Adipose tissue (tissue), 3 donors: ENCODE measurements around the gene ALDH1L1. TPM values are rescaled to one million over a fixed set of nuclear protein-coding genes. Genes with fewer than 3 reads are reported as not detected.

ENCODE experiments used
- H3K27ac ChIP-seq: one replicate; pipeline ENCODE4 v1.5.1; 2013; ENCODE audit warnings: low read depth, low read length
- WGBS, 3 donors: extraction: QIAGEN DNeasy Blood & Tissue Kit; methylation state at CpG; one replicate each; pipeline ENCODE4 v1.1.7; 2013; 5-methylcytosine and 5-hydroxymethylcytosine counted together
- polyA plus RNA-seq, 3 donors: library from polyadenylated mRNA; stranded (reverse); fragments of 200-250 nt; gene quantifications; one replicate each; pipeline ENCODE4 v1.2.3, GENCODE V29; 2013
- donor health status: healthy with polysubstance abuse.
- donor health status: Bipolar disorder and iron deficiency.
- donor health status: healthy.

ALDH1L1 gene
- 100 to 1,000 TPM in 1 of 3 donors, 10 to 100 TPM in 2; 38.3 to 262 (median 76.0) TPM for polyA plus RNA-seq

- no peak within 1 kb of the TSS for H3K27ac ChIP-seq
- 5 to 6% (median 6%) methylated on average over 50 to 54 of the region's 54 CpGs for whole genome bisulfite sequencing, 3 donors
These were observed at the start of gene ALDH1L1 for GRCh38 chr3:126180477-126181397. Gene ALDH1L1, minus strand, starts transcription at chr3:126180586. Its CDS starts 19,607 bp downstream, at chr3:126160979.

DNA sequence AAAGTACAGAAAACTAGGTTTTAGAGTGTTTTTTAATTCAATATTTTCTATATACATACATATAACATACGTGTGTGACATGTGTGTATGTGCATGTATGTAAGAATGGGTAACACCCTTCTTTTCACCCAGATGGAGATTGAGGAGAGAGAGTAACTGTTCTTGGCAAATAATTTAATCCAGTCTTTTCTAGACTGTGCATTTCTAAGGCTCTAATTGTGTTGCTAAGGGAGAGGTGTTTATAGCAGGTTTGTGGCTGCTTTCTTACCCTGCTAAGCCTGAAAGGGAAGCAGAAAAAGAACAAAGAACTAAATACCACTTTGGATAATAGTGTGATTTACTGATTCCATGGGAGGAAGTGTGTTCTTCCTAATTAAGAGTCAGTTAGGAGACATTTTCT lies 46.0 kb upstream of the ALDH1L1 start:
- H3K27ac ChIP-seq = no peak overlapping the region
- 85 to 91% (median 86%) methylated on average over 1 of the region's 1 CpG for WGBS, 3 donors

DNA sequence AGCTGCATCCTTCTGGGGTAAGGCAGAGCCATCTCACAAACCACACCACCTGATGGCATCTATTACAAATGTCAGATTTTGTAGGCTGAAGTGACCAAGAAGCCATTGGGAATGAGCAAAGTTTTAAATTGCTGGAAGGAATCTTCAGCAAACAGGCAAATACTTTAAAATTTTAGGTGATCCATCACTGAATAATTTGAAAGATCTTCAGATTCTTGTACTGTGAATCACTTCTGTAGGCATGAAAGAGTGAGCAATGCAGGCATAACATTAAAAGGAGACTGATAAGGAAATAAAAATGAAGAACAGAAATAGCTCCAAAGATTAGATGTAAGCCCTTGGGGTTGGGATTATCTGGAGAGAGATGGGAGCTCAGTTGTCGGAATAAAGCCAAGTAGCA lies 36.0 kb upstream of the ALDH1L1 start:
- WGBS, 3 donors = 81 to 94% (median 82%) methylated on average over 1 of the region's 1 CpG
- no peak overlapping the region for H3K27ac ChIP-seq

GRCh38 chr3:126213379-126214028 lies 33.1 kb upstream of the ALDH1L1 start:
- no peak overlapping the region for H3K27ac ChIP-seq
- WGBS, 3 donors = 11 to 14% (median 11%) methylated on average over 49 to 50 of the region's 50 CpGs

DNA sequence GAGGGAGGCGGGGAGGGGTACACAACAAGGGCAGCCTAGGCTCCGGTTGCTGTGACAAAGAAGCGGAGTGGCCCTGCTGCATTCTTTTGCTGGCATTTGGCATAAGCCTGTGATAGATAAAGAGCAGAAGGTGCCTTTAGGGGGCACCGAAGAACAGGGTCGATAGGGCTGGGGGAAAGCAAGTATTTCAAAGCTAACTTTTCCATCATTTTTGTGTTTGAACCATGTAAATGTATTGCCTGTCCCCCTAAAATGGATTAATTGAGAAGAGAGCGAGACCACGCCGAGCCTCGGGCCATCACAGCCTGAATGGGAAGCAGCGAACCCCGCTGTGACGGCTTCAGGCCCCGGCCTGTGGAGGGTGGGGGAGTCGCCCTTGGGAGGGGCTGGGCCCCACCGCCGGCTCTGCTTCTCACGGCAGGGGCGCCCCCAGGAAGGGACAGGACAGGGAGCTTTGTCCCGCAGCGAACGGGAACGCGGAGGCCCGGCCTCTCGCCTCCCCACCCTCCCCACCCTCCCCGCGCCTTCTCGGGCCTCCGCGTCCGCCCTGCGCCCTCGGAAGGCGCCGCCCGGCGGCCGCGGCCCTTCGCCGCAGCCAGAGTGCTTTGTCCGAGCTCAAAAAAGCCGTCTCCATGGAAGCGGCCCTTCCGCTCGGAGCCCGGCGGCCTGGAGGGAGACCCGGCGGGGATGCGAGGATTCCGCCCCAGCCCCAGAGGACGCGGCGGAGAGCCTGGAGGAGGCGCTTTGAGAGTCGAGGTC lies 32.4 kb upstream of the ALDH1L1 start:
- peak overlapping the region; percentile 15 for H3K27ac ChIP-seq

GRCh38 chr3:126212250-126212619 lies 31.8 kb upstream of the ALDH1L1 start:
- H3K27ac ChIP-seq = no peak overlapping the region
- WGBS, 3 donors = 44 to 68% (median 45%) methylated on average over 2 of the region's 2 CpGs

More for the DNA sequence above, 32.4 kb upstream of the ALDH1L1 start:
- 1 to 4% (median 3%) methylated on average over 30 to 57 of the region's 57 CpGs for WGBS, 3 donors

- WGBS, 3 donors = 83 to 88% (median 87%) methylated on average over 7 of the region's 7 CpGs
- no peak overlapping the region for H3K27ac ChIP-seq
These were observed 31.2 kb upstream of the ALDH1L1 start for GRCh38 chr3:126211569-126211968.

DNA sequence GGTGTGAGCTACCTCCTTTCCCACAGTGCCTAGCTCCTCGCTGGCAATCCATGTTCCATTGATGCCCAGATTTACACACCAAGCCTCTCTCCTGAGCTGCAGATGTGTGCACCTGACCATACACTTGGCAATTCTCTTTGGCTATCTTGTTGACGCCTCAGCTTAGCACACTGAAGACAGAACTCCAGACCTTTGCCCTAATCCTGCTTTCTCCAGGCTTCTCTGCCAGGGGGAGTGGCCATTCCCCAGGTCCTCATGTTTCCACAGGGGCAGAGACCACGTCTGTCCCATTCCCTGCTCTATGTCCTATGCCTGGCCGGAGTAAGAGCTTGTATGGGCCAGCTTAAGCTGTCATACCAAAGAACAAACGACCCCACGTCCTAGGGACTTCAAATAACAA lies 30.2 kb upstream of the ALDH1L1 start:
- H3K27ac ChIP-seq = no peak overlapping the region
- WGBS, 3 donors = 63 to 78% (median 73%) methylated on average over 6 of the region's 6 CpGs

DNA sequence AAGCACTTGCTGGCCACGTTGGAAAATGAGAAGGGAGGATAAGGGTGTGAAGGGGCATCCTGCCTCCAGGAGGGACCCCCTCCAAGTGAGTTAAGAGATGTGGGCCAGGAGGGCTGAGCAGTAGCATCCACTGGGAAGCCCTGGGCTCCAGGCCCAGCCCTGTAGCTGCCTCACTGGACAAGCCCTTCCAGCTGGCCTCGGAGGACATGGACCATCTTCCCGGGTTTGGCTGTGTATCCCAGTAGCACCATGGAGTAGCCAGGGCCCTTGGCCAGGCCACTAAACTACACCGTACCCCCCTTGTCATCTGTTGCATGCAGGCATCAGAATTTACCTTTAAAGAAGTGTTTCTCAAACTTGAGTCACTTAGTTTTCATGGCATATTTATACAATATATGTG lies 29.4 kb upstream of the ALDH1L1 start:
- 63 to 74% (median 73%) methylated on average over 4 of the region's 4 CpGs for WGBS, 3 donors
- no peak overlapping the region for H3K27ac ChIP-seq

GRCh38 chr3:126208606-126209256 lies 28.3 kb upstream of the ALDH1L1 start:
- WGBS, 3 donors = 53 to 57% (median 55%) methylated on average over 11 of the region's 11 CpGs
- no peak overlapping the region for H3K27ac ChIP-seq

GRCh38 chr3:126208182-126208581 lies 27.8 kb upstream of the ALDH1L1 start:
- H3K27ac ChIP-seq = no peak overlapping the region
- 45 to 75% (median 69%) methylated on average over 2 of the region's 2 CpGs for WGBS, 3 donors

DNA sequence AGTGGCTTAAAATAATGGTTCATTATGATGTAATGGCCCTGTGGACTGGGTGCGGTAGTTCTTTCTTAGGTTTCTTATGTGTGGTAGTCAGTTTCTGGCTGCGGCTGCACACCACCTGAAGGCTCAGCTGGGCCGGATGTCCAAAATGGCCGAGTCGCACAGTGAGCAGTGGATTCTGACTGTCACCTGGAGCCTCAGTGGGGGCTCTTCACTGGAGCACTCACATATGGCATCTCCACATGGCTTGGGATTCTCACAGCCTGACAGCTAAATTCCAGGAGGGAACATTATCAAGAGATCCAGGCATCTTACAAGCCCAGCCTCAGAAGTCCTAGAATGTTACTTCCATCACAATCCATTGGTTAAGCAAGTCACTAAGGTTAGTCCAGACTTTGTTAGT lies 26.8 kb upstream of the ALDH1L1 start:
- H3K27ac ChIP-seq = no peak overlapping the region
- 91 to 97% (median 94%) methylated on average over 5 of the region's 5 CpGs for WGBS, 3 donors

DNA sequence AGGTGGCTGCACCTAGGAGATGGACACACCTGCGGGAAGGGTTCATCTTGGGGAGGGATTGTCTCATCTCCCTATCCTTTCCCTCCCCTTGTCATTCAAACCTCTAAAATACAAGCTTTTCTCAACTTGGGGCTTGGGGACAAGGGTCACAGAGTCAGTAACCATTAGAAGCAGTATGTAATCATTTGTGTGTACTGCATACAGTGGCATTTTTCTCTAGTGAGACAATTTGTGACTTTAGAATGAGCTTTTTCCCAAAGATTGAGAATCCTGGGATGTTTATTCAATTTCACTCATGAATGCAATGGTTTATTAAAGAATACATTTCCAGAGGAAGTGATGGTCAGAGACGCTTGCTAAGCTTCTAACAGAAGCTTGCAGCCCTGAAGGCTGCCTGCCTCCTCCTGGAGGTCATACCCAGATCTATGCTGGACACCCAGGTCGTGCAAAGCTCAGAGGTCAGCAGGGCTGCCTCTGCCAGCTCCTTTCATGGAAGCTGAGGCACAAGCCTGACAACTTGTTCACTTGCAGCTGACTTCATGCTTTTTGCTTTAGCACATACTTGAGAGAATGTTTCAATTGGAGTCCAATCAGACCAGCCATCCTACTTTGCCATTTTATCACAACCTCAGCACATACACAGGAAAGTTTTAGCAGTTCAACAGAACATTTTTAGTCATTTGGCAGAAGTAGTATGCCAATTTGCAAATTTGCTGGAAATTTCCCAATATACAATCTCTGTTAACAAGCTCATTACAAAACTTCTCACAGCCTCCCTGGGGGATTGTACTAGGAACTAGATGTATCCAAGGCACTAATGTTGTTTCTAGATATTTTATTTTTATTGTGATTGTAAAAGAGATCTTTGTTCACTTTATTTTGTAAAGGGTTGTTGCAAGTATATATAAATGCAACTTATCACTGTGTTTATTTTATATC lies 25.6 kb upstream of the ALDH1L1 start:
- no peak overlapping the region for H3K27ac ChIP-seq

GRCh38 chr3:126202680-126203079 lies 22.3 kb upstream of the ALDH1L1 start:
- 76 to 80% (median 78%) methylated on average over 4 of the region's 4 CpGs for WGBS, 3 donors
- H3K27ac ChIP-seq = no peak overlapping the region

More for the DNA sequence above, 25.6 kb upstream of the ALDH1L1 start:
- 59 to 67% (median 66%) methylated on average over 3 of the region's 3 CpGs for WGBS, 3 donors

DNA sequence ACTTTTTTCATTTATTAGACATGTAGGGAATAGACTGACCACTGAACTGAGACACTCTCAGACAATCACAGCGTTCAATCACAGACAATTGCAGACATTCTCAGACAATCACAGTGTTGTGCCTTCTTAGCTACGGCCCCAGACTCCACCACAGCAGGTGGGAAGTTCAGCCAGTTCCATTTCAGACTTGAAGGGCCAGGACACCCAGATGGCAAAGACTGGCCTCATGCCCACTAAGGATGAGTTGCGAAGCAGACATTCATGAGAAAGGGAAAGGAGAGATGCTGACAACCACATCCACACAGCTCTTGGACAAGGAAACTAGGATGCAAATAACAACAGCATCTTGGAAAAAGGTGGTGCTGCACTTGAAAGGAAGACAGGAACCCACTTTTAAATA lies 21.9 kb upstream of the ALDH1L1 start:
- H3K27ac ChIP-seq = no peak overlapping the region

GRCh38 chr3:126201168-126201567 lies 20.8 kb upstream of the ALDH1L1 start:
- WGBS, 3 donors = 58 to 78% (median 65%) methylated on average over 3 of the region's 3 CpGs
- H3K27ac ChIP-seq = no peak overlapping the region

More for the DNA sequence above, 21.9 kb upstream of the ALDH1L1 start:
- 54 to 84% (median 67%) methylated on average over 3 of the region's 3 CpGs for WGBS, 3 donors

- 53 to 71% (median 66%) methylated on average over 3 of the region's 3 CpGs for WGBS, 3 donors
These were observed 20.1 kb upstream of the ALDH1L1 start for GRCh38 chr3:126200534-126200933.

More at GRCh38 chr3:126200534-126200933, 20.1 kb upstream of the ALDH1L1 start:
- no peak overlapping the region for H3K27ac ChIP-seq
